OCI-LY7 (cell line): ENCODE data around the gene NFIX. TPM values are rescaled to one million over a fixed set of nuclear protein-coding genes. Genes with fewer than 3 reads are reported as not detected.
A peak's percentile ranks its signal among the peaks of the same experiment; 100 is the strongest.

Experiments
- BruUV-seq: library from RNA; stranded (reverse); fragments of 400-500 nt; replicated peaks from 2 replicates; lab custom pipeline; 2021; lab: Mats Ljungman, UMichigan
- CTCF ChIA-PET: fragments of 300-600 bp; sonication (Branson Sonifier 250); formaldehyde crosslinking; loops from one replicate; lab custom pipeline; 2022; ENCODE audit warnings: antibody characterized with exemption; ENCODE audit not compliant: unreplicated experiment; lab: Charles Lee
- POLR2A ChIA-PET: fragments of 300-600 bp; sonication (Branson Sonifier 250); formaldehyde crosslinking; loops from one replicate; lab custom pipeline; 2022; ENCODE audit warnings: antibody characterized with exemption; lab: Charles Lee
- DNase-seq: peaks from one replicate; pipeline ENCODE4 v3.0.0-alpha.2; 2015; ENCODE audit warnings: low spot score
- H2AFZ ChIP-seq: fragments of 200-600 bp; sonication (generic), shearing (Covaris generic); 2 replicates; pipeline ENCODE4 v1.6.1; 2014; ENCODE audit warnings: mild to moderate bottlenecking, antibody characterized with exemption, low read length, moderate library complexity
- H3K27ac ChIP-seq: fragments of 200-600 bp; sonication (generic); 2 replicates; pipeline ENCODE4 v1.5.1; 2014; ENCODE audit warnings: mixed run types, low read depth, mild to moderate bottlenecking, moderate library complexity, low read length, inconsistent platforms; ENCODE audit not compliant: poor library complexity, severe bottlenecking
- H3K36me3 ChIP-seq: fragments of 200-600 bp; sonication (generic); 2 replicates; pipeline ENCODE4 v1.6.1; 2014; ENCODE audit warnings: mild to moderate bottlenecking, antibody characterized with exemption, low read length, moderate library complexity, mixed read lengths; ENCODE audit not compliant: insufficient read depth
- H3K4me1 ChIP-seq: fragments of 200-600 bp; sonication (generic); 2 replicates; pipeline ENCODE4 v1.5.1; 2014; ENCODE audit warnings: mild to moderate bottlenecking, low read length; ENCODE audit not compliant: insufficient read depth, poor library complexity, severe bottlenecking
- H3K4me2 ChIP-seq: fragments of 200-600 bp; sonication (generic); 2 replicates; pipeline ENCODE4 v1.6.1; 2014; ENCODE audit warnings: mild to moderate bottlenecking, low read length
- H3K4me3 ChIP-seq: fragments of 200-600 bp; sonication (generic); 2 replicates; pipeline ENCODE4 v1.5.1; 2014; ENCODE audit warnings: mild to moderate bottlenecking, low read depth, low read length; ENCODE audit not compliant: poor library complexity, severe bottlenecking
- H3K79me2 ChIP-seq: fragments of 200-600 bp; sonication (generic); 2 replicates; pipeline ENCODE4 v1.6.1; 2016; ENCODE audit warnings: low read depth, mild to moderate bottlenecking, low read length, moderate library complexity, mixed read lengths; ENCODE audit not compliant: insufficient read depth
- H3K9me2 ChIP-seq: fragments of 200-600 bp; sonication (generic); 2 replicates; pipeline ENCODE4 v1.6.1; 2016; ENCODE audit warnings: mild to moderate bottlenecking, low read length, mixed read lengths; ENCODE audit not compliant: insufficient read depth
- H3K9me3 ChIP-seq: fragments of 200-600 bp; sonication (generic); 2 replicates; pipeline ENCODE4 v1.6.1; 2014; ENCODE audit warnings: mild to moderate bottlenecking, mixed run types, low read length, mixed read lengths
- H4K20me1 ChIP-seq: fragments of 200-600 bp; sonication (generic); 2 replicates; pipeline ENCODE4 v1.6.1; 2014; ENCODE audit warnings: mild to moderate bottlenecking, antibody characterized with exemption, low read length, moderate library complexity, mixed read lengths; ENCODE audit not compliant: insufficient read depth
- CTCF ChIP-seq: fragments of 200-600 bp; sonication (generic); conservative IDR thresholded peaks from 2 replicates; pipeline ENCODE4 v1.5.1; 2014; ENCODE audit warnings: mild to moderate bottlenecking, antibody characterized with exemption, low read length, moderate library complexity, mixed read lengths
- EZH2phosphoT487 ChIP-seq: fragments of 200-600 bp; sonication (generic); IDR thresholded peaks from 2 replicates; pipeline ENCODE4 v1.6.1; 2018; ENCODE audit warnings: low read depth, borderline replicate concordance, mild to moderate bottlenecking, mixed run types, antibody characterized with exemption, low read length, moderate library complexity, mixed read lengths
- intact Hi-C: fragments of 100-400 bp; cut with micrococcal nuclease; formaldehyde crosslinking; loops from one replicate; pipeline ENCODE4 v1.10.0; 2022; ENCODE audit not compliant: unreplicated experiment
- total RNA-seq, 2 experiments: library from RNA; depleted of rRNA in 1 of 2; stranded (reverse); fragments of >200 nt in 1 of 2; shearing (Covaris generic) in 1 of 2; gene quantifications; 2 replicates each; pipeline ENCODE4 v1.2.3, GENCODE V29; 2014 to 2022

The NFIX gene
- total RNA-seq, 2 experiments from 2014 or later, result 0.16 to 0.72 TPM

DNA sequence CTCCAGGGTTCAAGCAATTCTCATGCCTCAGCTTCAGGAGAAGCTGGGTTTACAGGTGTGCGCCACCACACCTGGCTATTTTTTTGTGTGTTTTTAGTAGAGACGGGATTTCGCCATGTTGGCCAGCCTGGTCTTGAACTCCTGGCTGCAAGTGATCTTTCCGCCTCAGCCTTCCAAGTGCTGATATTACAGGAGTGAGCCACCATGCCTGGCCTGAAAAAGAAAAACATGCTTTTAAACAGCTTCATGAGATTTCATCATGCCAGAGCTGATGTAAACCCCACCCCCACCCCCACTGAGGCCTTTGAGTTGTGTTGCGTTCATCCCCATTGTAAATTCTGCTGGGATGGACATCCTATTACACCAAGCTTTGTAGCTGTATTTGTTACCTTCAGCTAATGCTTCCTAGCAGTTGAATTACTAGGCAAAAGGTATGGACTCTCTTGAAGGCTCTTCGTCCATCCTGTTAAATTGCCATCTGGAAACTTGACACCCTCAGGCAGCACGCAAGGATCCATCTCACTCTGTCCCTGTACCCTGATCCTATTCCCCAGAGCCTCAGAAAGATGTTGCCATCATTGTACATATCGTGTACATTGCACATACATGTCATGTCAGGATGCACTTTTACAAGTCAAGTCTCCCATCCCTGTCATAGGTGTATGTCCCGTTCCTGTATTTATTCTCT, 47.3 kb downstream of the NFIX start:
- Histone ChIP-seq H3K4me2 (no peak overlapping the region), H3K4me1 (peaks cover 6% of the 10 kb centered on the region), H3K9me3 (no peaks in the 10 kb centered on the region), H3K9me2 (no peaks in the 10 kb centered on the region), H2AFZ (no peak overlapping the region), H3K27ac (no peak overlapping the region), H3K4me3 (no peak overlapping the region), H3K36me3 (no peaks in the 10 kb centered on the region), H4K20me1 (no peaks in the 10 kb centered on the region), H3K79me2 (no peaks in the 10 kb centered on the region)
- no peak for TF ChIP-seq EZH2phosphoT487
- TF ChIP-seq CTCF, result no peak
- DNase-seq, result no peak
- ChIA-PET POLR2A (interaction anchor here (1.4 kb wide), 1 partner anchor 16 kb away, joined by 11 read pairs; no protein-coding TSS in a partner anchor), CTCF (interaction anchor here (0.6 to 1.0 kb wide), 2 partner anchors 19 to 21 kb away, joined by 3 to 4 read pairs; no protein-coding TSS in a partner anchor)
- BruUV-seq, result no TSS peak
- intact Hi-C loops, result no loop called here

DNA sequence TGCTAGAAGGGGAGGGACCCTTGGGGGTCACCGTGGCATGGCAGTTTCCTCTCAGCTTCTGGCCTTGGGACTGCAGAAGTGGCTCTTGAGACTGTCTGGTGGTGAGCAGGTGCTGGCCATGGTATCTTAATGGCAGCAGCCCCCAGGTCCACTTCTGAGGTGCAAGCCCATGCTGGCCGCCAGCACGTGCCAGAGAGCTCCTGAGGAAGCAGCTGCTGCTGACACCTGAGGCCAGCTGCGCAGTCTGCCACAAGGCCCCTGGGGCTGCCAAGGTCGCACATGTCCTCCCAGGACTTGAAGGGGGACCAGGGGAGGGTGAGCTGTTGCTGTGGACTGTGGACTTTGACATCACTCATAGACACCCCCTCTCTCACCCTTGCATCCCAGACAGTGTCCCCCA, 48.0 kb downstream of the NFIX start:
- DNase-seq, result peak; percentile 19
- H2AFZ ChIP-seq, result no peak overlapping the region
- intact Hi-C loops, result no loop called here
- H3K9me3 ChIP-seq, result no peaks in the 10 kb centered on the region
- no TSS peak for BruUV-seq
- H3K4me3 ChIP-seq, result no peak overlapping the region
- H3K4me1 ChIP-seq, result peaks cover 6% of the 10 kb centered on the region
- no peak for TF ChIP-seq EZH2phosphoT487
- TF ChIP-seq CTCF, result no peak
- H3K27ac ChIP-seq, result no peak overlapping the region
- H3K9me2 ChIP-seq, result no peaks in the 10 kb centered on the region
- no peak overlapping the region for H3K4me2 ChIP-seq
- no peaks in the 10 kb centered on the region for H4K20me1 ChIP-seq
- no peaks in the 10 kb centered on the region for H3K36me3 ChIP-seq
- ChIA-PET CTCF (interaction anchor here (1.0 kb wide), 1 partner anchor 18 kb away, joined by 4 read pairs; no protein-coding TSS in a partner anchor), POLR2A (interaction anchor here (1.4 kb wide), 1 partner anchor 16 kb away, joined by 11 read pairs; no protein-coding TSS in a partner anchor)
- no peaks in the 10 kb centered on the region for H3K79me2 ChIP-seq

- intact Hi-C loops, result no loop called here
- Histone ChIP-seq H3K4me1 (peaks cover 6% of the 10 kb centered on the region), H3K36me3 (no peaks in the 10 kb centered on the region), H3K4me2 (no peak overlapping the region), H3K79me2 (no peaks in the 10 kb centered on the region), H3K27ac (no peak overlapping the region), H2AFZ (no peak overlapping the region), H3K9me3 (no peaks in the 10 kb centered on the region), H3K4me3 (no peak overlapping the region), H3K9me2 (no peaks in the 10 kb centered on the region), H4K20me1 (no peaks in the 10 kb centered on the region)
- CTCF ChIA-PET, result no interaction called here
- TF ChIP-seq CTCF (no peak), EZH2phosphoT487 (no peak)
- BruUV-seq, result no TSS peak
- no peak for DNase-seq
- POLR2A ChIA-PET, result no interaction called here
These were observed 49.1 kb downstream of the NFIX start for GRCh38 chr19:13044231-13044836.
